SKM-1 (cell line): Measurements from ENCODE around the gene RAPGEF4.

ENCODE experiments used
- DNase-seq: peaks from one replicate; lab custom pipeline; 2025; ENCODE audit not compliant: unreplicated experiment; lab: John Stamatoyannopoulos, UW

Gene RAPGEF4

DNA sequence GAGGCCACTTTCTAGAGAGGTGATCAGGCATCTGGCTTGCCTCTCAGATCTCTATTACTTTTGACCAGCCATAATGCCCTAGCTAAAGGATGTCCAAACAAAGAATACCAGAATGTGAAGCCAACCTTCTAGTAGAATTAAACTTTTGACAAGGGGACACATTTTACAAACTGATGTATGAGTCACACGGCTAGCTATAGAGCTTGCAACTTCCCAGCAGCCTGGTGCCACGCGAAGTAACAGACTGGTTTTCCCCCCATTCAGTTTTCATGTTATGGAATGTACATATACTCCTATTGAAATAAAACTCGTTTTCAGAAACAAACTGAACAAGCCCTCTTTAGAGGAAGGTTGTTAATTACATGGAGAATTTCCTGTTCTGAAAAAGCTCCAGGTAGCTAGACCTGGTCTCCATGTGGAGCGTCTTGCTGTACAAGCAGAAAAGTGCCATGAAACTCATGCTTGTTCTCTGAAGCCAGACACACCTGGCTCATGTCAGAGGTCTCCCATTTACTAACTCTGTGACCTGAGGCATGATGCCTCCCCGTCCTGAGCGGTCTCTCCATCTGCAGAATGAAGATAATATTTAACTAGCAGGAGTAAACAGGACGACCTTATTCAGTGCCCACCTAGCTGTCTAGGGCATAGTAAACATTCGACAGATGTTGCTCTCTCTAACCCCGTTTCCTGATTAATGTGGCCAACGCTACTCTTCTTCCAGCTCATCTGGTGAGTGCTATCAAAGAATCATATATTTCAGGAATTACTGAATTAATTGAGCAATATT, 258.5 kb downstream of the RAPGEF4 start:
- no peak for DNase-seq

DNA sequence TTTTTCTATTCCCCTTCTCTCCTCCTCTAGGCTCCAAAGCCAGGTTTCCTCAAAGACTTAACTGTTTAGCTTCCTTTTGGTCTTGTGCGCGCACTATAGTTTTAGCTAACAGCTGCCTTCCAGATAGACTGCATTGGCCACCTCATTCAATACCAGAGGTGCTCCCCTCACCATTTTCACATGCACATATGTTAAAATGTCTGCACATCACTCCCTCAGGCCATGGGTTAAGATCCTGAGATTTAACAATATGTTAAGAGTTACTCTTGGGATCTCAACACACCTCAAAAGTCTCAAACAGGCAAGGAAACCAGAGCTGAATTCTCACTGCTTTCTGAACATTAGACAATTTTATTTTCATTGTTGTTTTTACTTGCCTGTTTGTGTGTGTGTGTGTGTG, 259.2 kb downstream of the RAPGEF4 start:
- no peak for DNase-seq

DNA sequence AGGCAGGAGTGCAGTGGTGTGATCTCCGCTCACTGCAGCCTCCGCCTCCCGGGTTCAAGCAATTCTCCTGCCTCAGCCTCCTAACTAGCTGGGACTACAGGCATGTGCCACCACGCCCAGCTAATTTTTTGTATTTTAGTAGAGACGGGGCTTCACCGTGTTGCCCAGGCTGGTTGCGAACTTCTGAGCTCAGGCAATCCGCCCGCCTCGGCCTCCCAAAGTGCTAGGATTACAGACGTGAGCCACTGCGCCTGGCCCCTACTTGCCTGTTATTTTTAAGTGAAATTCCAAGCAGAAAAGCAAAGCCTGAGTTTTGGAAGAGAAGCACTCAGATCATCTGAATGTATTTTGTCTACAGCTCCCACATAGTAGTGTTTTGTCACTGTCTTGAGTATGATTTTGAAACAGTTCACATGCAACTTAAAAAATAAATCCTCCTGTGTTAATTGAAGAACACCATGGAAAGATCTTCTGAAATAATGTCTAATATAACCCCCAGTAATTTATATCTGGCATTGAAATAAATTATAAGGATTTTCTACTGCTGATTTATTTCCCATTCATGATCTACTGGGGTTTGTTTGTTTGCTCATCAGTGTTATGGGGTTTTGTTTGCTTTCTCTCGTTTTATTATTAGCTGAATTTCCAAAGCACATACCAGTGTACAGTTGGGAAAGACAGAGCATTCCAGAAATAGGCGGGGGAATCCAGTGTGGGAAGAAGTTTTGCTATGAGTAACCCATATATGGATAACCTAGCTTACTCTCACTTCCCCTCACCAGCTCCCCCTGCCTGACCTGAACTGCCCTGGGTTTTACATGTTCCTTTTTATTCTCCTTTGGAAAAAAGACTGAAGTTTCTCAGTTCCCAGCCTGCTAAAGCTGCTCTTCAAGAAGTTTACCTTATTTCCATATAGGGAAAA, 259.9 kb downstream of the RAPGEF4 start:
- no peak for DNase-seq

DNA sequence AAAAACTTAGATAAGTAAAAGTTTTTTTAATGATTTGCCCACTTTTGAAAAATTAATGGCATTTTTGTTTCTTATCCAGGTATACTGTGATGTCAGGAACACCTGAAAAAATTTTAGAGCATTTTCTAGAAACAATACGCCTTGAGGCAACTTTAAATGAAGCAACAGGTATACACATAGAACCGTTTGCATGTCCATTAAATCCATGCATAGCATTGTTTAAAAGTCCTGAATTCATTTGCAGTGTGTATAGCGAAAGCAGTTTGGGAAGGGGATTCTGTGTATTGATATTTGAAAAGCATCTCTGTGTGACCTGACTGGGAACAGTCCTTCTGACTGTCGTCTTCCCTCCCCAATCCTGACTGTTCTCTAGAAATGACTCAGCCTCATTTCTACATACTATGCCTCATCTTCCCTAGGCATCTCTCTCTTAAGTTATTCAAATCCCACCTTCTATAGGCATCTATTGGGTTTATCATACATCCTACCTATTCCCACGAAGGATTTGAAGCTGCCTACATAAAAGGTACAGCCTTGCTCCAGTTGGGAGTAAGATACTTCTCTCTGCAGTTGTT, 260.8 kb downstream of the RAPGEF4 start:
- no peak for DNase-seq

DNA sequence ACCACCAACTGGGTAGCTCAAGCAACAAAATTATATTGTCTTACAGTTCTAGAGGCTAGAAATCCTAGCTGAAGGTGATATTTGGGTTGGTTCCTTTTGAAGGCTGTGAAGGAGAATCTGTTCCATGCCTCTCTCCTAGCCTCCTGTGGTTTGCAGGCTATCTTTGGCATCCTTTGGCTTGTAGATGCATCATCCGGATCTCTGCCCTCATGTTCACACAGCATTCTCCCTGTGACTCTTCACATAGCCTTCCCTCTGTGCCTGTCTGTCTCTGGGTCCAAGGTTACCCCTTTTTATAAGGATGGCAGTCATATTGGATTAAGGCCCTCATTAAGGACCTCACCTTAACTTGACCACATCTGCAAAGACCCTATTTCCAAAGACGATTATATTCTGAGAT, 261.4 kb downstream of the RAPGEF4 start:
- DNase-seq: no peak

DNA sequence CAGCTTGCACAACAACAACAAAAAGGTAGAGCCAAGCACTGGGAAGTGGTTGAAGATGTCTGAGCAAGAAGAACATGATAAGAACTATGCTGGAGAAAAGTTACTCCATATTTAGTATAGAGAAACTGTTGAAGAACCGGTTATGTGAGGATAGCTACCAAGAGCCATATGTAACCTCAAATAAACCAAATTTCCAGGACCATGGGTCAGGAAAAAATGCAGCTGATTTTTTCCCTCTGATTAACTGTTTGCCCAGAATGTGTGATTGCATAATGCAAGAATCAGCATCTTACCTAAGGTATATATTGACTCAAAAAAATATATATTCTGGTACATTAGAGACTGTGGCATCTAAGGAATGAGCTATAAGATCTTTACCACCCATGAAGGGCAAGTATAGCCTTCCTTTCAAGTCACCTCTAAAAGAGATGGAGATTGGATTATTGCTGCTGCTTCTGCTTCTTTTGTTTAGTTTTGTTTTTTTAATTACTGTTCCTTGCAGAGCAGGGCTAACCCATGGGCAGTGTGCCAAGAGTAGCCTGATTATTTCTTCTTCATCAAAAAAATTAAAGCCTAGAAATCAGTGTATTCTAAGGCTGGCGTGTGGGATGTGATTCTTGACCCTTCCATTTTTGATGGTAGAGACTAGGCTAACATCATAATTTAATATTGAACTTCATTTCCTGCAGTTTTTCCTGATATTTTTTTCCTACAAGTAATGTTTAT, 263.1 kb downstream of the RAPGEF4 start:
- DNase-seq: no peak

DNA sequence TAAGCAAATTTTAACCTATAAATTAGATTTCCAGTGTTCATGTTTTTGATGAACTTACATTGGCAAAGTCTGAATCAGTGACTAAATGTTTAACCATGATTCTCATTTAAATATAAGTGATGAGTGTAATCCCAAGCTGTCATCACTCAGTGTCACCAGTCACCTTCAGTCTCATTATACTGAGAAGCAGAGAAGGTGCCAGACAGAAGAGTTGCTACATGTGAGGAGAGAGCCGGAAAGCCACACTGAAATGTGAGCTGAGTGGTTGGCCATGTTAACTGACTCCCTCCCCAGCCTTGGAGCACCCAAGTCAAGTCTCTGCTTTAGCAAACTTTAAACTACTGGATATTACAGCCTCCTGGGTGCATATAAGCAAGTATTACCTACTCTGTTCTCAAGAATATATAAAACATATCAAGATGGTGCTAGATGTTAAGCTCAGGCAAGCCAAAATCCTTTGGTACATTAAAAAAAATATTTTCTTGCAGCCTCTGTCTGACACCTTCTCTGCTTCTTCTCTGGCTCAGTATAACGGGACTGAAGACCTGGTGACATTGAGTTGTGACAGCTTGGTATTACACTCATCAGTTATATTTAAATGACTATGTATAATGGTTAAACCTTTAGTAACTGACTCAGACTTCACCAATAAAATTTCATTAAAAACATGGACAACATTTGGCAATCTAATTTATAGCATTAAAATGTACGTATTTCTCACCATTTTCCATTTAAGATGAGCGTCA, 264.2 kb downstream of the RAPGEF4 start:
- no peak for DNase-seq

DNA sequence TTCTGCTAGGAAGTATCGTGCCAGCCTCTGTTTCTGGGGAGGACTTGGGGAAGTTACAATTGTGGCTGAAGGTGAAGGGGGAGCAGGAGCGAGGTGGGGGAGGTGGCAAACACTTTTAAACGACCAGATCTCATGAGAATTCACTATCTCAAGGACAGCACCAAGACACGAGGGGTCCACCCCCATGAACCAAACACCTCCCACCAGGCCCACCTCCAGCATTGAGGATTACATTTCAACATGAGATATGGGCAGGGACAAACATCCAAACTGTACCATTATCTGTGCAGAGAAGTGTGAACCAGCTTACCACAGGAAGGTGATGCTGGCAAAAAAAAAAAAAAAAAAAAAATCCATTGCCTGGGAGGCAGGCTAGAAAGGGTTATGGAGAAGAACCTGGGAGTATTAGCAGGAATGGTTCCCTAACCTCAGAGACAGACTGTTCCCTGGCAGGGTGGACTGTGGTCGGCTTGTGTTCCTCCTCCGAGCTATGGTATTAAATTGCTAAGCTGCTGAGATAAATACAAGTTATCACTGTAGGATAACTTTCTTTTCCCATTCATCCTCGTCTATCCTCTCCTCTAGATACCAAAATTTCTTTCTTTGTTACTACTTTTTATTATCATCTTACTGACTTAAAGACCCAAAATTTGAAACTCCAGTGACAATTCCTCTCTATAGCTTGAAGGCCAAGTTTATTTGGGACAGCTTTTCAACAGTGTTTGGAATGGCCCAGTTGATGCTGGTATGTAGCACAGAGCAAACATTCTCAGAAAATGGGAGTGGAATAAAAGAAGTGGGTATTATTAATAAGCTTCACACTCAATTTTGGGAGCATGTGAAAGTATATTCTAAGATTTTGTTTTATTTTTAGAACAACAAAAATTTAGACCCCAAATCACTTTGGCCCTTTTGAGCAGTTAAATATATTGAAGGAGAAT, 266.3 kb downstream of the RAPGEF4 start:
- DNase-seq: no peak

DNA sequence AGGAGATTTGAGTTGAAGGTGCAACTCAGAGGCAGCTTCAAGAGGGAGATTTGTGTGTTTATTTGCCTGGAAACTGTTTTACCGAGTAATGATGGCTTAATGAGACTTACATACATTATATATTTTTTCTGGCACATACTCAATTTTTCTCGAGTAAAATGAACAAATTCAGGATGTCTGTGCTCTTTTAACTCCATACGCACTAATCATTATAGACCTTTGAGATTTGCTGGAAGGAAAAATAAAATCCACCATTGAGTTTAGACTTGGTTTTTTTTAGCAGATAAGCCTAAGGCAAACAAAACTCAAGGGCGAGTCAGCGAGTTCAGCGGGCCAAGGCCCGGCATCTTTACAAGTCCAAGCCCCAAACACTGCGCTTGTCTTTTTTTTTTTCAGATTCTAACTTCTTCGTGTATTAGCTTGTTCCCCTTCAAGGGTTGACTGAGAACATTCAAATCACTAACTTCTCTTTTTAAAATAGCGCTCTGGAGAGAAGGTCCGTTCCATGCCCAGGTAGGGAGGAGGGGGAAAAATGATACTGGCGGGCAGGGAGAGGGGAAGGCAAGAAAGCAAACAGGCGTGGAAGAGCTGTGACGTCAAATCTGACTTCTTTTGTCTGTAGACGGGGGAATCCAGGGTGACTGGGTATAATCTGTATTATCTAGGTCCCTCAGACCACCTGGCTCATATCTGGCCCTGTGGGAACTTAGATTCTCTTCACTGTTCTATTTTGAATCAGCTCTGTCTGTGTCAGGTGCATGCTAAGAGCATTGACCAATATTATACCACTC, 267.3 kb downstream of the RAPGEF4 start:
- no peak for DNase-seq

DNA sequence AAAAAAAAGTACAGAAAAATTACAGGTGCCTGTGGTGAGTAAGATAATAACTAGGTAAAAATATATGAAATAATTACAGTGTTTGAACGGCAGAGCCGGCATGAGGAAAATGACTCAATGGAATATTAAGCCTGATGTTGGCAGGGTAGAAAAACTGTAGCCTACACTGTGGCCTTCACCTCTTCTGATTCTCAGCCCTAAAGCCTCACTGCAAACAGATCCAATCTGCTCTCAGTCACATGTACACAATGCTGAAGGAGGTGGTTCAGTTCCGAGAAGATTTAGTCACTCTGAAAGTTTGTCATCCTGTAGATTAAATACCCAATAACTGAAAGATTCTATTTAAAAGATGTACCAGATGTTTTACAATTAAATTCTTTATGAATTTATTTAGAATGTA, 273.1 kb downstream of the RAPGEF4 start:
- no peak for DNase-seq

DNA sequence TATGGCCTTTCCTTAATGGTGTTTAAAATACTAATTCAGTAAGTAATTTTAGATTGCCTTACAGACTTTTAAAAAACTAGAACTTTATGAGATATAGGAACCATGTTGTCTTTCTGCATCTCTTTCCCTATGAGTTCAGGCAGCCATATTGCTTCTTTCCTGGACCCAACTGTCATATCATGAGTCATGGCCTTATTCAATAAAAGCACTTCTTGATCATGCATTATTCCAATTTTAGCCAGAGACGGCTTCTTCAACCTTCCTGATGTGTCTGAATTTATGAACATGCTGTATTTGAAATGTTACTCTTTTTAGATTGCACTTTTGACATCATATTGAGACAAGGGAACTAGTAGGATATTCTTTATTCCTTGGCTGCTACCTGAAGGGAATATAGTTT, 274.6 kb downstream of the RAPGEF4 start:
- no peak for DNase-seq

DNA sequence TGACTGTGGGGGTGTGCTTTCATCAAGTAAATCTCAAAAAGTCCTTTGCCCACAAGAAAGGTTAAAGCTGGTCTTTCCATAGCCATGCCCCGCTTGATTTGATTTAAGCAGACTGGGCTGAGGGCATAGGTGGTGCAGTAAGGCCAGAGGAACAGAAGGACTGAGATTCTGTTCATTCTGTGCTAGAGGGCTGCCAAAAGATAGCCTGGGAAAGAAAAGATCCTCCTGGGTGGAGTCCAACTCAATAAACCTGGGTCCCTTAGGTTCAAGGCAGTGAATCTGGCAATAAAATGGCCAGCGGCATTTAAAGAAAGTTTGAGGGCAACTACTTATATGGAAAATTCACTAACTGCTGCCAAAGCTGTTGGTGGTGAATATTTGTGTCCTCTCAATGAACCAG, 280.8 kb downstream of the RAPGEF4 start:
- no peak for DNase-seq

DNA sequence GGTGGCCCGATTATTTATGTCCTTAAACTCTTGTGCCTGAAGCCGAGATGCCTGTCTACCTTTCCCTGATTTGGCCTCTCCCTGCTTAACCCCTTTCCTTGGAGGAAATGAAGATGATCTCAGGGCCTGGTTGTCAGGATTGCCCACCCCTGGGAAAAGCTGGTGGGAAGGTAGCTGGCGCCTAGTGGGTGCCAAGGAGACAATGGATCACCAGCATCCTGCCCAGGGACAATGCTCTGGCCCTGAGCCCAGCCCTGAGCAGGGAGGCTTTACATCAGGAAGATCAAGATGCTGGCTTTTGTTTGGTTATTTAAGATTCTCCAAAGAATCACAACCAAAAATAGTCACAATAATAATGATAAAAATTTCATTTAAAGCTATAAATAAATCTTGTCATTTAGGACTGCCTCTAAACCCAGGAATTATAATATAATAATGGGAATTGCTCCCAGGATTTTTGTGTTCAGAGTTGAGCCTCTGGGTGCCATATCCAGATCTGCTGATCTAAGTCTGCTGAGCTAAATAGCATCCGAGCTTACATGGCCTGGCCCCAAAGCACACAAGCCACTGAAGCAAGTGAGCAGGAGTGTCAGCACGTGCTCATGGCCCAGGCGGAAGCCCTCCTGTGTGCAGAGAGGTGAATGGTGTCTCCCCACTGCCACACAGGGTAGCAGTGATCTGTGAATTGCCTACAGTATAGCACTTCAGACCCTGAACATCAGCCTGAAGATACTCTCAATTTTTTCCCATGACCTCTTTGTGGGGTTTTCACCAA, 282.2 kb downstream of the RAPGEF4 start:
- no peak for DNase-seq

DNA sequence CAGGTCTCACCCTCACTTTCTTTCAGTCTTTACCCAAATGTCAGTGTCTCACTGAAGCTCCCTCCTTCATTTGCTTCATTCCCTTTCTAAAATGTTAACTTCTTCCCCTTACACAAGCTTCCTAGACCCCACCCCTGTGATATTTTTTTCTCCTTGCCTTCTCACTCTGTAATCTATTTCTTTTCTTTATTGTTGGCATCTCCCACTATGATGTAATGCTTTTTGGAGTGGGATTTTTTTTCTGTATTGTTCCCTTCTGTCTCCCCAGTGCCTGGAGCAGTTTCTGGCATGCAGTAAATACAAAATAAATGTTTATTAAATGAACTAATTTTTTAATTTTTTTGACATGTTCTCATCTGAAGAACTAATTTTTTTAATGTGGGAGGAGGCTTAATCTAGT, 284.1 kb downstream of the RAPGEF4 start:
- DNase-seq: no peak

DNA sequence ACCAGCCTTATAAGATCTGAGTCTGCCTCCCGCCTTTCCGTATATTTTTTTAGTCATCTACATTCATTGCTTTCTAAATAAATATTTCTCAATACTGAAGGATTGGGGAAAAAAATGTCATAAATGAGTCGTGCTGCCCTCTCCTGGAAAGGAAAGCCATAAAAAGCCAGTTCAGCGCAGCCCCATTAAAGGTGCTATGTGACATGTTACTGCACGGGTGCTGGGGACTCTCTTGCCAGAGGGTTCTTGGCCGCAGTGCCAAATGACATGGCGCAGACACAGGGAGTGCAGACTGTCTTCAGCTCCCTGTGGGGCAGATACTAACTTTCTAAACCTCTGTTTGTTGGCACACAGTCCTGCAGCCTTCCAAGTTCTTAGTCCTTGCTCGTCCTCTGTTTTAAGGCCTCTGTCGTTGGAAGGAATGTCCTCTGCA, 286.3 kb downstream of the RAPGEF4 start:
- no peak for DNase-seq

DNA sequence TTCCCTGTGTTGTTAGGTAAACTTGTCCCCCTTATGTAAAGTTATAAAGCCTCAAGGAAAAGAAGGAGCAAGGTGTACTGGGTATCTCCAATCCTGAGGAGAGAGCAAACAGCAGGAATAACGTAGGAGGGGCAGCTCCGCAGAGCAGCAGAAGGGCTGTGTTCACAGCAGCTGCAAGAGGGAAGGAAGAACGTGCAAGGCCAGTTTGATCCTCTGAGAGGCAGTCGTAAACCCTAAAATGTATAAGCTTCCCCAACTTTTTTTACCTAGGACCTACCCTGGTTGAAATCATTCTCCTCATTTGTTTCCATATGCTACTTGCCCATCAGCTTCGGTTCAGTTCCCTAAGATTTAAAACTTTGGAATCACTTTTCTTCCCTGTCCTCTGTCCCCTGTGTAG, 288.1 kb downstream of the RAPGEF4 start:
- no peak for DNase-seq

DNA sequence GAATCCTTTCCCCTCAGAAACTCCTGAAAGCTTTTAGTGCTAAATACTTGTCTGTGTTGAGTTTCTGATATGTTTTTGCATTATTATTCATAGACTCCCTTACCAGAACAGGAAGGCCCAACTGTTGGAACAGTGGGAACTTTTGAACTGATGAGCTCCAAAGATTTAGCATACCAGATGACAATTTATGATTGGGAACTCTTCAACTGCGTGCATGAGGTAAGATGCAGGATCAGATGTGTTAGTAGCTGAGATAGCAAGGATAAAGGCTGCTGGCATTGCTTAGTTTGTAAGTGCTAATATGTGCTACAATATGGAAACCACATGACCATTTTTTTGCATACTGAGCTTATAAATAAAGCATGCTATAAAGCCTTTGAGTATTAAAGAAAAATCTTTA, 290.8 kb downstream of the RAPGEF4 start:
- no peak for DNase-seq
